GM23248 (cell line): ENCODE results near the gene SLC2A4.

ENCODE experiments used
- EZH2 ChIP-seq: fragments of 200-600 bp; sonication (generic); IDR thresholded peaks from 2 replicates; pipeline ENCODE4 v1.6.1; 2018; ENCODE audit warnings: antibody characterized with exemption, mild to moderate bottlenecking; ENCODE audit not compliant: insufficient read depth, poor library complexity, severe bottlenecking
- EZH2phosphoT487 ChIP-seq: fragments of 200-600 bp; sonication (generic); IDR thresholded peaks from 2 replicates; pipeline ENCODE4 v1.6.1; 2018; ENCODE audit warnings: antibody characterized with exemption, moderate library complexity, mild to moderate bottlenecking, low read depth; ENCODE audit not compliant: insufficient read depth

GRCh38 chr17:7266784-7267183, 14.7 kb upstream of the SLC2A4 start:
- TF ChIP-seq EZH2 (no peak), EZH2phosphoT487 (no peak)
